ENCODE results near the gene DNAJC15. TPM values are rescaled to one million over a fixed set of nuclear protein-coding genes. Genes with fewer than 3 reads are reported as not detected.

Gene DNAJC15
- total and polyA plus RNA-seq, 2 experiments from 2014 or later = 1.0 to 5.2 TPM

DNA sequence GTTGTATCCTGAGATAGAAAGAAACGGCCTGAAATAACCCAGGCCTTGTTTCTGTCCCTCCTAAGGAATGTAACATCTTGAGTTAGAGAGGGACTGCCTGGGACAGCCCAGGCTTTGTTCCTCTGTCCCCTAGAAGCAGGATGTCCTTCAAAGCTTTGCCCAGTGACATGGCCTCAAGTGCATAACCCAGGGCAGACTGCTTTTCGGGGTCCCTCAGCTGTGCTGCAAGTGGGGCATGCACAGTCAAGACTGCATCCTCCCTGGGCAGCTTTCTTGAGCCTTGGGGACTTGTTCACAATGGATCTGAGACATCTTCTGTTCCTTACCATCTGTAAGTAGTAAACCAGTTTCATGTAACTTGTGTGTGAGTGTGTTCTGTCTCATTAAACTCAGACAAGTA is 23.9 kb upstream of the DNAJC15 start:
- H3K4me1 ChIP-seq (ENCODE audit: low read depth) = peaks cover 33% of the 10 kb centered on the region
- TF ChIP-seq, protein P1, sequence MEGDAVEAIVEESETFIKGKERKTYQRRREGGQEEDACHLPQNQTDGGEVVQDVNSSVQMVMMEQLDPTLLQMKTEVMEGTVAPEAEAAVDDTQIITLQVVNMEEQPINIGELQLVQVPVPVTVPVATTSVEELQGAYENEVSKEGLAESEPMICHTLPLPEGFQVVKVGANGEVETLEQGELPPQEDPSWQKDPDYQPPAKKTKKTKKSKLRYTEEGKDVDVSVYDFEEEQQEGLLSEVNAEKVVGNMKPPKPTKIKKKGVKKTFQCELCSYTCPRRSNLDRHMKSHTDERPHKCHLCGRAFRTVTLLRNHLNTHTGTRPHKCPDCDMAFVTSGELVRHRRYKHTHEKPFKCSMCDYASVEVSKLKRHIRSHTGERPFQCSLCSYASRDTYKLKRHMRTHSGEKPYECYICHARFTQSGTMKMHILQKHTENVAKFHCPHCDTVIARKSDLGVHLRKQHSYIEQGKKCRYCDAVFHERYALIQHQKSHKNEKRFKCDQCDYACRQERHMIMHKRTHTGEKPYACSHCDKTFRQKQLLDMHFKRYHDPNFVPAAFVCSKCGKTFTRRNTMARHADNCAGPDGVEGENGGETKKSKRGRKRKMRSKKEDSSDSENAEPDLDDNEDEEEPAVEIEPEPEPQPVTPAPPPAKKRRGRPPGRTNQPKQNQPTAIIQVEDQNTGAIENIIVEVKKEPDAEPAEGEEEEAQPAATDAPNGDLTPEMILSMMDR (IDR thresholded peaks at IDR 0.05; ENCODE audit: low read depth, low read length) = no peak

DNA sequence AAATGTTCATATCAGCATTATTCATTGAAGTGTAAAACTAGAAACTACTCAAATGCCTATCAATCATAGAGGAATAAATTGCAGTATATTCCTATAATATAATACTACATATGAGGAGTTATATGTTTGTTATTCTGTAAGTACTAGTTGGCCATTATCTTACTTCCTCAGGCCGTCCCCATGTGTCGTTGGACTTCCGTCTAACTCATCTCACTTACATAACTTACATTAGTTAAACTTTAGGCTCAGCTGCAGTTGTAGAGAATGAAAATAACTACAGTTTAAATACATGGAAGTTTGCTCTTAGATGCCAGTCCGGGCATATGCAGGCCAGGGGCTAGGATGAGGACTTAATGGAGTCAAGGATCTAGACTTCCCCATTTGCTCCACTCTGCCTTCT is 22.7 kb upstream of the DNAJC15 start:
- Histone ChIP-seq H3K27ac (no peak overlapping the region), H3K36me3 (no peaks in the 10 kb centered on the region), H3K9me3 (ENCODE audit: low read depth) (no peaks in the 10 kb centered on the region), H3K27me3 (no peaks in the 10 kb centered on the region), H3K4me3 (no peak overlapping the region), H3K4me1 (ENCODE audit: low read depth) (peaks cover 37% of the 10 kb centered on the region)
- TF ChIP-seq, protein P1 (IDR thresholded peaks at IDR 0.05; ENCODE audit: low read depth, low read length) = no peak
- no peak for DNase-seq (ENCODE audit: low read depth in 1 of 2, low spot score in 1 of 2)

More for the DNA sequence above, 23.9 kb upstream of the DNAJC15 start:
- no peaks in the 10 kb centered on the region for H3K27me3 ChIP-seq
- H3K4me3 ChIP-seq = no peak overlapping the region
- H3K27ac ChIP-seq = peak overlapping the region; percentile 31
- H3K9me3 ChIP-seq (ENCODE audit: low read depth) = no peaks in the 10 kb centered on the region
- DNase-seq (ENCODE audit: low read depth in 1 of 2, low spot score in 1 of 2) = no peak
- no peaks in the 10 kb centered on the region for H3K36me3 ChIP-seq

DNA sequence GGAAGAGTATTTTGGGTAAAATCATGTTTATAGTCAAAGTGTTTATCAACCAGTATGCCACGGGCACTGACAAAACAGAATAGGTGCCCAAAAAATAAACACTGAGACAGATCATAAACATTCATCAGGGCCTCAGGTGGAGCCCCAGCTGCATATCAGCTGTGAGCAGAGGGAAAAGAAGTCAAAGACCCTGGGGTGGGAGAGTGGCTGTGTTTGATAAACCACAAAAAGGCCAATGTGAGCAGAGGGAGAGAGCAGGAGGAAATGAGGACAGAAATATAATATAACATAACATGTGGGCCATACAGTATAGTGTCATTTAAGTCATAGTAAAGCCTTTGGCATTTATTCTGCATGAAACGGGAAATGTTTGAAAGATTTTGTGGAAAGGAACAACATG is 21.4 kb upstream of the DNAJC15 start:
- Histone ChIP-seq H3K9me3 (ENCODE audit: low read depth) (no peaks in the 10 kb centered on the region), H3K4me3 (no peak overlapping the region), H3K27ac (no peak overlapping the region), H3K27me3 (no peaks in the 10 kb centered on the region), H3K4me1 (ENCODE audit: low read depth) (peaks cover 26% of the 10 kb centered on the region), H3K36me3 (no peaks in the 10 kb centered on the region)
- DNase-seq (ENCODE audit: low read depth in 1 of 2, low spot score in 1 of 2) = no peak
- TF ChIP-seq, protein P1 (IDR thresholded peaks at IDR 0.05; ENCODE audit: low read depth, low read length) = no peak

DNA sequence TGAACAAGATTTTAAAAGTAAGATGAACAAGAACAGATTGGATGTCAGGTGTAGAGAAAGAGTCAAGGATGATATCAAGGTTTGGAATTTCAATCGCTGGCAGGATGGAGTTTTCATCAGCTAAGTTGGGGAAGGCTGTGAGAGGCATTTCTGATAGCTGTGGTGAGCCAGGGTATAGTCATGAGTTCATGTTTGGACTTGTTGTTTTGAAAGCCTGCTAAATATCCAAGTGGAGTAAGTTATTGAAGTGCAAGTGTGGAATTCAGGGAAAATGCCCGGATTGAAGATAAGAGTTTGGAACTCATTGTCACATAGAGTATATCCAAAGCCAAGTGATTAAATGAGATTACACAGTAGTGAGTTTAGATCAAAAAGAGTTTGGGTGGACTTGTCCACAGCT is 20.4 kb upstream of the DNAJC15 start:
- TF ChIP-seq, protein P1 (IDR thresholded peaks at IDR 0.05; ENCODE audit: low read depth, low read length) = no peak
- Histone ChIP-seq H3K27me3 (no peaks in the 10 kb centered on the region), H3K9me3 (ENCODE audit: low read depth) (no peaks in the 10 kb centered on the region), H3K27ac (no peak overlapping the region), H3K36me3 (no peaks in the 10 kb centered on the region), H3K4me1 (ENCODE audit: low read depth) (peaks cover 19% of the 10 kb centered on the region), H3K4me3 (no peak overlapping the region)
- DNase-seq (ENCODE audit: low read depth in 1 of 2, low spot score in 1 of 2) = no peak

DNA sequence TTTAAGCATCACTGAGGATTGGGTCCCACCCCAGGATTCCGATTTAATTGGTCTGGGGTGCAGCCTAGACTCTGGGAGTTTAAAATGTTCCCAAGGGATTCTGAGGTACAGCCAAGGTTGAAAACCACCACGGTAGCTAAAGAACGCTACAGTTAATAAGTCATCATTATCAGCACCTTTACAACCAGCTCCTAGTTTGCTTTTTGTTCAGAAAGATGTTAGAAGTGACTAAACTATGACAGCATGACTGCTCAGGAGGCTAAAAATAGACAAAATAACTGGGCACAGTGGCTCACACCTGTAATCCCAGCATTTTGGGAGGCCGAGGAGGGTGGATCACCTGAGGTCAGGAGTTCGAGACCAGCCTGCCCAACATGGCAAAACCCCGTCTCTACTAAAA is 19.7 kb upstream of the DNAJC15 start:
- DNase-seq (ENCODE audit: low read depth in 1 of 2, low spot score in 1 of 2) = no peak
- Histone ChIP-seq H3K27ac (no peak overlapping the region), H3K9me3 (ENCODE audit: low read depth) (no peaks in the 10 kb centered on the region), H3K4me3 (no peak overlapping the region), H3K36me3 (no peaks in the 10 kb centered on the region), H3K4me1 (ENCODE audit: low read depth) (peaks cover 19% of the 10 kb centered on the region), H3K27me3 (no peaks in the 10 kb centered on the region)
- TF ChIP-seq, protein P1 (IDR thresholded peaks at IDR 0.05; ENCODE audit: low read depth, low read length) = no peak

Data from cardiac muscle cell (in vitro differentiated cells and primary cell).